ENCODE results near the gene CSNK1E. TPM values are rescaled to one million over a fixed set of nuclear protein-coding genes. Genes with fewer than 3 reads are reported as not detected.

Gene CSNK1E
- total RNA-seq, 1 experiment from 2014 or later: 206 TPM

DNA sequence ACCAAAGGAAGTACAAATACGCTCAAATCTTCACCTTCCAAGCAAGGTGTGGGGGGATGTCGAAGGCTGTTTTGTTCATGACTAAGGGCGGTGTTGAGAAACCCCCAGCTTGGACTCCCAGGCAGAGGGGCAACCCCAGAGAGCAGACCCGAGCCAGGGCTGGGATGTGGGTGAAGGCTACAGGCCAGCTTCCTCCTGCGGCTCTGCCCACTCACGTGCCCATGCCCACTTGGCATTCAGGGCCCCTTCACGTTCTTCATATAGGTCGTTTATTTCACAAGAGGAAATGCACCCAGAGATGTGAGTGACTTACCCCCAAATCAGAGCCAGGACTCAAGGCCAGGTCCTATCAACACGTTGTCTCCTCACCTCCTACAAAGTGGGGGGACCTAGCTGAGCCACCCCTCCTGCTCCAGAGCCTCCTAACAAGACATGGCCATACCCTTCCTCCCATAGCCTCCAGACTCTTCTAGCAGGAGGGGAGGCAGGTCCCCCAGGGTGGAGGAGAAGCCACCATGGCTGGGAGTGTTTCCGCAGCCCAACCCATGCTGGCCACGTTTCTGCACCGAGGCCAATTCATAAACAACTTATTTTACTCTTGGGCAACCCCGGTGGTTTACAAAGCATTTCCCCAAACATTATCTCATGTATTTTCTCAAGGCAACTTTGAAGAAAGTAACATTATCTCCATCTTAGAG is 66.4 kb downstream of the CSNK1E start:
- DNase-seq (ENCODE audit: low read depth): no peak

GRCh38 chr22:38249803-38250642 is 67.2 kb downstream of the CSNK1E start:
- DNase-seq (ENCODE audit: low read depth): no peak

DNA sequence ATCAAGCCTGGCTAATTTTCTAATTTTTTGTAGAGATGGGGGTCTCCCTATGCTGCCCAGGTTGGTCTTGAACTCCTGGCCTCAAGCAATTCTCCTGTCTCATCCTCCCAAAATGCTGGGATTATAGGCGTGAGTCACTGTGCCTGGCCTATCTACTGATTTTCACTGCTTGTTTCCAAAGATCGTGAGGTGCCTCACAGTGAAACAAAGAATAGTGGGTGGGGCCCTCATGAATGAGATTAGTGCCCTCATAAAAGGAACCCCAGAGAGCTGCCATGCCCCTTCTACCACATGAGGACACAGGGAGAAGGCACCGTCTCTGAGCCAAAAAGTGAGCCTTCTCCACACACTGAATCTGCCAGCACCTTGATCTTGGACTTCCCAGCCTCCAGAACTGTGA is 67.9 kb downstream of the CSNK1E start:
- DNase-seq (ENCODE audit: low read depth): no peak

DNA sequence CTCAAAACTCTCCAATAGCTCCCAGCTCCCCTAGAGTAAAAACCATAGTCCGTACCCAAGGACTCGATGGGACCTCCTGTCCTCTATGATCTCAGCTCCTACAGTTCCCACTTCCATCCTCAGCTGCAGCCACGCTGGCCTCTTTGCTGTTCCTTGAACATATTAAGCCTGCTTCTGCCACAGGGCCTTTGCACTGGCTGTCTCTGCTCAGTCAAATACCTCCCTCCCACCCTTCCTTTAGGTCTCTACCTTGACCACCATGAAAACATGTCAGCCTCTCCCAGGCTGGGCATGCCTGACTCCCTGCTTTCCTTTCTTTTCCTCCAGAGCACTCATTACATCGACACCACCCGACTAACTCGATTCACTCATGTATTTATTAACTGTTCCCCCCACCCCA is 69.0 kb downstream of the CSNK1E start:
- DNase-seq (ENCODE audit: low read depth): no peak

GRCh38 chr22:38247713-38248112 is 69.5 kb downstream of the CSNK1E start:
- DNase-seq (ENCODE audit: low read depth): no peak

DNA sequence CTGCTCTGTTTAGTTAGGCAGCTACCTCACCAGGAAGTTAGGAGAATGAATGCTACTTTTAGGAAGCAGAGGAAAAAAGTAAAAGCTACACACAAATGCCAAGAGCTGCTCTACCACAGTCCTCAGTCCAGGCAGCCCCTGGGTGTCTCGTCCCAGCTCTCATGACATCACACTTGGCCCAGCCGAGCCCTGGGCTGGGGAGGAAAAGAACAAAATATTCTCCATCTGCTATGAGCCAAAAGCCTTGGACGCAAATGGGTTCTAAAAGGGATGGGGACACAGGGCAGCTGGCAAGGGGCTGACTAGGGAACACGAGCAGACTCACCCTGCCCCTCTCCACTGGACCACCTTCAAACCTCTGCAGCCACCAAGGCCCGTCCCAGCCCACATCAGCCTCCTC is 70.5 kb downstream of the CSNK1E start:
- DNase-seq (ENCODE audit: low read depth): no peak

- DNase-seq (ENCODE audit: low read depth): no peak
Measured at GRCh38 chr22:38246046-38246658, 71.1 kb downstream of the CSNK1E start.

DNA sequence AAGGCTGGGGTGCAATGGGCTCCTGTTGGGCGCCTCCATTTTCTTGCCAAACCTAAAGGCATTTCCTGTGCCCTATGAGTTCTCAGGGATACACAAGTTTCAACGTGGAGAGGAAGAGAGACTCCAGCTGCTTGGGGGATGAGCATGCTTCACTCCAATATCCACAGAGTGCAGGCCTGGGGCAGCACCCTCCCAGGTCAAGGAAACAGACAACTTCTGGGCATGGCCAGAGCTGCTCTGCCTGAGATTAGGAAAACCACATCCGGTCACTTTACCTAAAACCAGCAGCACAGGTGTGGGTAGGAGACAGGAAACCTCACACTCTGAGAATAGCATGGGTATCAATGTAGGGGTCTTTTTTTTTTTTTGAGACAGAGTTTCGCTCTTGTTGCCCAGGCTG is 73.1 kb downstream of the CSNK1E start:
- no peak for DNase-seq (ENCODE audit: low read depth)

GRCh38 chr22:38243007-38243765 is 74.0 kb downstream of the CSNK1E start:
- no peak for DNase-seq (ENCODE audit: low read depth)

DNA sequence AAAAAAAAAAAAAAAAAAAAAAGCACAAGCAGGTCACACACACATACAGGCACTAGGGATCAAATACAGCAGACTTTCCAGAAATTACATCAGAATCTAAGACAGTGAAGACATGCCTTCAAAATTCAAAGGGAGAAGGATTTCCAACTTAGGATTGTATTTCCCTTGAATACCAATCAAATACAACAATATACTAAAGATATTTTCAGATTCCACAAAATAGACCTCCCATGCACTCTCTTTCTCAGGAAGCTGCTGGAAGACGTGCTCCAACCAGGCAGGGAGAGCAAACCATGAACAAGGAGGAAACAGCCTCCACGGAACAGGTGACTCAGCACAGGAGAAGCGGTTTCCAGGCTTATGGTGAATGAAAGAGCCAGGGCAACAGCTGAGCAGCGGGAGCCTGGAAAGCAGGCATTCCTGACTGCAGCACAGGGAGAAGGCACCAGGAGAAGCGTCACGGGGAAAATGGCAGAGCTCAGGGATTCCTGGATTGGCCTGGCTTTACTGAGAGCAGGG is 76.4 kb downstream of the CSNK1E start:
- DNase-seq (ENCODE audit: low read depth): peak; percentile 93

Small RNAs within 50 kb of the gene (small RNA-seq; reads per million reads assigned to genes)
- gene RF00017: not detected

Other genes with a start within 250 kb of the CSNK1E start
- gene SLC16A8, start 233.2 kb downstream of the CSNK1E start, total RNA-seq (2014; rRNA removed; shearing (Covaris generic)): not detected in 2 replicates
- gene BAIAP2L2, start 206.7 kb downstream of the CSNK1E start, total RNA-seq (2014; rRNA removed; shearing (Covaris generic)): not detected in 2 replicates
- gene PLA2G6, start 135.6 kb downstream of the CSNK1E start, total RNA-seq (2014; rRNA removed; shearing (Covaris generic)): 2.9 and 3.3 TPM in 2 replicates
- gene MAFF, start 115.4 kb downstream of the CSNK1E start, total RNA-seq (2014; rRNA removed; shearing (Covaris generic)): 15.0 and 18.9 TPM in 2 replicates
- gene TMEM184B, start 44.4 kb downstream of the CSNK1E start, total RNA-seq (2014; rRNA removed; shearing (Covaris generic)): 21.5 and 30.3 TPM in 2 replicates
- 0.40 and 0.45 TPM in 2 replicates for gene KCNJ4, start 137.8 kb upstream of the CSNK1E start, total RNA-seq (2014; rRNA removed; shearing (Covaris generic))
- gene KDELR3, start 150.7 kb upstream of the CSNK1E start, total RNA-seq (2014; rRNA removed; shearing (Covaris generic)): 9.1 and 11.8 TPM in 2 replicates
- 241 and 292 TPM in 2 replicates for gene DDX17, start 188.9 kb upstream of the CSNK1E start, total RNA-seq (2014; rRNA removed; shearing (Covaris generic))

Data from HT1080 (cell line).